Testis (tissue), 3 donors: ENCODE results near the gene CDH23. TPM values are rescaled to one million over a fixed set of nuclear protein-coding genes. Genes with fewer than 3 reads are reported as not detected.

Source experiments
- DNase-seq: peaks from one replicate; pipeline ENCODE4 v3.0.0-alpha.2; 2019
- H3K27ac ChIP-seq, 2 donors: fragments of 200-600 bp; sonication (generic); one replicate each; pipeline ENCODE4 v1.5.1; 2019
- H3K27me3 ChIP-seq: fragments of 200-600 bp; sonication (generic); one replicate; pipeline ENCODE4 v1.5.1; 2019
- H3K36me3 ChIP-seq: fragments of 200-600 bp; sonication (generic); one replicate; pipeline ENCODE4 v1.5.1; 2017; ENCODE audit warnings: low read depth; ENCODE audit errors: missing control alignments
- H3K4me1 ChIP-seq: fragments of 200-600 bp; sonication (generic); one replicate; pipeline ENCODE4 v1.5.1; 2019
- H3K4me3 ChIP-seq, 2 donors: fragments of 200-600 bp; sonication (generic); one replicate each; pipeline ENCODE4 v1.5.1; 2017 to 2019
- H3K9me3 ChIP-seq: fragments of 200-600 bp; sonication (generic); one replicate; pipeline ENCODE4 v1.5.1; 2017
- CTCF ChIP-seq, 3 experiments: fragments of 450-650 bp in 2 of 3; fragments of 200-600 bp in 1 of 3; sonication (generic) in 1 of 3; IDR thresholded peaks; one replicate each; pipeline ENCODE4 v1.5.1; 2016 to 2019; ENCODE audit warnings: antibody characterized with exemption in 3 of 3, mild to moderate bottlenecking in 2 of 3, moderate library complexity in 1 of 3
- POLR2A ChIP-seq: fragments of 450-650 bp; IDR thresholded peaks from one replicate; pipeline ENCODE4 v1.6.1; 2017; ENCODE audit warnings: antibody characterized with exemption, mild to moderate bottlenecking, moderate library complexity
- WGBS, 2 donors: methylation state at CpG; one replicate each; pipeline ENCODE4 v1.1.5; 2018; 5-methylcytosine and 5-hydroxymethylcytosine counted together
- intact Hi-C: fragments of 100-400 bp; cut with DNase I; formaldehyde crosslinking; loops from one replicate; pipeline ENCODE4 v1.15.1; 2023; ENCODE audit warnings: low total_unique reads
- polyA plus RNA-seq: library from polyadenylated mRNA; stranded (reverse); fragments of 350-450 nt; fragmentation: Illumina TruSeq; extraction: RNeasy Lipid Tissue Mini Kit (QIAGEN cat#74804); gene quantifications from one replicate; pipeline ENCODE4 v1.2.3, GENCODE V29; 2014; ENCODE audit warnings: low read depth, low replicate concordance; ENCODE audit not compliant: insufficient read depth
- total RNA-seq, 2 donors: library from RNA; depleted of rRNA; stranded (reverse); fragments of >200 nt; gene quantifications; one replicate each; pipeline ENCODE4 v1.2.3, GENCODE V29; 2016

Gene CDH23
- total and polyA plus RNA-seq, 3 donors from 2014 or later, result 29.8 to 125 (median 81.7) TPM

GRCh38 chr10:71748671-71749191 is 352.0 kb downstream of the CDH23 start:
- peak; percentile 76 for DNase-seq
- Histone ChIP-seq H3K4me1 (peaks cover 30% of the 10 kb centered on the region), H3K4me3 (no peak overlapping the region), H3K36me3 (no peaks in the 10 kb centered on the region), H3K27ac (peak overlapping the region; percentile 7 to 62), H3K27me3 (no peaks in the 10 kb centered on the region), H3K9me3 (no peaks in the 10 kb centered on the region)
- 29 to 47% methylated on average over 15 of the region's 15 CpGs for WGBS, 2 donors
- intact Hi-C loops, result no loop called here
- no peak for TF ChIP-seq POLR2A
- no peak for TF ChIP-seq CTCF (IDR thresholded peaks at IDR 0.05)

GRCh38 chr10:71749396-71749795 is 352.7 kb downstream of the CDH23 start:
- H3K27me3 ChIP-seq, result no peaks in the 10 kb centered on the region
- H3K9me3 ChIP-seq, result no peaks in the 10 kb centered on the region
- H3K4me1 ChIP-seq, result peaks cover 30% of the 10 kb centered on the region
- DNase-seq, result no peak
- intact Hi-C loops, result no loop called here
- WGBS, 2 donors, result 77 to 79% methylated on average over 1 to 4 of the region's 4 CpGs
- peak overlapping the region; percentile 13 to 62 for H3K27ac ChIP-seq
- no peaks in the 10 kb centered on the region for H3K36me3 ChIP-seq
- TF ChIP-seq CTCF (IDR thresholded peaks at IDR 0.05) (no peak), POLR2A (no peak)
- H3K4me3 ChIP-seq, result no peak overlapping the region

- intact Hi-C loops, result no loop called here
- DNase-seq, result no peak
- no peaks in the 10 kb centered on the region for H3K27me3 ChIP-seq
- TF ChIP-seq POLR2A (no peak), CTCF (IDR thresholded peaks at IDR 0.05) (no peak)
- H3K9me3 ChIP-seq, result no peaks in the 10 kb centered on the region
- H3K4me1 ChIP-seq, result peaks cover 30% of the 10 kb centered on the region
- H3K27ac ChIP-seq, result no peak overlapping the region
- H3K4me3 ChIP-seq, result no peak overlapping the region
- 85 to 93% methylated on average over 12 to 15 of the region's 15 CpGs for WGBS, 2 donors
- no peaks in the 10 kb centered on the region for H3K36me3 ChIP-seq
These were observed 353.6 kb downstream of the CDH23 start for GRCh38 chr10:71750124-71750841.

- Histone ChIP-seq H3K27ac (no peak overlapping the region), H3K36me3 (no peaks in the 10 kb centered on the region), H3K9me3 (no peaks in the 10 kb centered on the region), H3K4me3 (no peak overlapping the region), H3K27me3 (no peaks in the 10 kb centered on the region), H3K4me1 (peaks cover 30% of the 10 kb centered on the region)
- no peak for TF ChIP-seq POLR2A
- TF ChIP-seq CTCF (IDR thresholded peaks at IDR 0.05), result no peak
- no peak for DNase-seq
- 82 to 96% methylated on average over 4 to 5 of the region's 5 CpGs for WGBS, 2 donors
- intact Hi-C loops, result no loop called here
These were observed 354.3 kb downstream of the CDH23 start for GRCh38 chr10:71750986-71751385.
